HepG2 (cell line): Measurements from ENCODE around the gene RPS27L.

ENCODE experiments used
- ARNT ChIP-seq: fragments of 450-650 bp; IDR thresholded peaks from 2 replicates; pipeline ENCODE4 v1.6.1; 2017
- BORCS8-MEF2B ChIP-seq: sonication (generic); formaldehyde crosslinking; IDR thresholded peaks from 2 replicates; pipeline ENCODE4 v1.8.0; 2022; ENCODE audit warnings: mild to moderate bottlenecking, missing genetic modification reagents
- CEBPZ ChIP-seq: IDR thresholded peaks from 2 replicates; pipeline ENCODE4 v1.6.1; 2012; ENCODE audit warnings: low read length, improper control_type of control experiment
- CTCF ChIP-seq: sonication (generic); formaldehyde crosslinking; IDR thresholded peaks from 2 replicates; pipeline ENCODE4 v1.5.0; 2020; ENCODE audit warnings: mild to moderate bottlenecking, missing genetic modification reagents, moderate library complexity
- E2F1 ChIP-seq: sonication (generic); formaldehyde crosslinking; IDR thresholded peaks from 2 replicates; pipeline ENCODE4 v1.5.0; 2020; ENCODE audit warnings: missing genetic modification reagents
- GATA4 ChIP-seq: sonication (generic); IDR thresholded peaks from 2 replicates; pipeline ENCODE4 v1.6.1; 2016; ENCODE audit warnings: antibody characterized with exemption, low read depth, borderline replicate concordance
- KLF9 ChIP-seq: IDR thresholded peaks from 2 replicates; pipeline ENCODE4 v1.6.1; 2016; ENCODE audit warnings: low read depth
- NFATC3 ChIP-seq: sonication (generic); formaldehyde crosslinking; IDR thresholded peaks from 2 replicates; pipeline ENCODE4 v1.5.1; 2020; ENCODE audit warnings: mild to moderate bottlenecking, missing genetic modification reagents
- TAF1 ChIP-seq: sonication (generic); formaldehyde crosslinking; IDR thresholded peaks from 2 replicates; pipeline ENCODE4 v1.4.0; 2020; ENCODE audit warnings: missing genetic modification reagents
- TCF7 ChIP-seq: sonication (generic); IDR thresholded peaks from 2 replicates; pipeline ENCODE4 v1.6.1; 2016; ENCODE audit warnings: antibody characterized with exemption, low read depth
- ZNF136 ChIP-seq: sonication (generic); formaldehyde crosslinking; IDR thresholded peaks from 2 replicates; pipeline ENCODE4 v1.8.1; 2022; ENCODE audit warnings: low read depth, mild to moderate bottlenecking, moderate library complexity, missing genetic modification reagents
- ZNF318 ChIP-seq: sonication (generic); formaldehyde crosslinking; IDR thresholded peaks from 2 replicates; pipeline ENCODE4 v1.4.0; 2020; ENCODE audit warnings: mild to moderate bottlenecking, missing genetic modification reagents
- ZNF546 ChIP-seq: sonication (generic); formaldehyde crosslinking; conservative IDR thresholded peaks from 2 replicates; pipeline ENCODE4 v1.8.1; 2023; ENCODE audit warnings: mild to moderate bottlenecking, missing genetic modification reagents

GRCh38 chr15:63146684-63147083 lies 10.6 kb downstream of the RPS27L start:
- TF ChIP-seq CEBPZ, result no peak
- TF ChIP-seq TCF7, result no peak
- no peak for TF ChIP-seq BORCS8-MEF2B (CRISPR knock-in tag)
- no peak for TF ChIP-seq ZNF546 (CRISPR knock-in tag)
- TF ChIP-seq CTCF, result peak; percentile 23
- no peak for TF ChIP-seq KLF9
- TF ChIP-seq TAF1 (CRISPR knock-in tag), result no peak
- TF ChIP-seq GATA4, result no peak
- no peak for TF ChIP-seq NFATC3 (CRISPR knock-in tag)
- no peak for TF ChIP-seq ARNT
- no peak for TF ChIP-seq ZNF318
- TF ChIP-seq ZNF136 (CRISPR knock-in tag), result no peak
- no peak for TF ChIP-seq E2F1
